NCI-H748 (cell line): ENCODE data around the gene GLRA3.

ENCODE experiments used
- DNase-seq: peaks from one replicate; lab custom pipeline; 2025; ENCODE audit not compliant: unreplicated experiment; lab: John Stamatoyannopoulos, UW

The GLRA3 gene

GRCh38 chr4:174813292-174813691 is 15.8 kb downstream of the GLRA3 start:
- no peak for DNase-seq

- no peak for DNase-seq
Observed at GRCh38 chr4:174810834-174811233, 18.2 kb downstream of the GLRA3 start.

GRCh38 chr4:174808836-174809235 is 20.2 kb downstream of the GLRA3 start:
- DNase-seq: no peak

- no peak for DNase-seq
Observed at GRCh38 chr4:174808119-174808518, 20.9 kb downstream of the GLRA3 start.

- no peak for DNase-seq
Observed at GRCh38 chr4:174805746-174806145, 23.3 kb downstream of the GLRA3 start.

- DNase-seq: peak; percentile 51
Observed at GRCh38 chr4:174794543-174795094, 34.4 kb downstream of the GLRA3 start.

- DNase-seq: no peak
Observed at GRCh38 chr4:174789657-174790056, 39.4 kb downstream of the GLRA3 start.

GRCh38 chr4:174778274-174778986 is 50.6 kb downstream of the GLRA3 start:
- DNase-seq: peak; percentile 47

- no peak for DNase-seq
Observed at GRCh38 chr4:174775366-174775765, 53.7 kb downstream of the GLRA3 start.

- DNase-seq: peak; percentile 65
Observed at GRCh38 chr4:174764105-174764729, 64.8 kb downstream of the GLRA3 start.

- DNase-seq: no peak
Observed at GRCh38 chr4:174763454-174764104, 65.5 kb downstream of the GLRA3 start.

GRCh38 chr4:174761451-174761850 is 67.6 kb downstream of the GLRA3 start:
- no peak for DNase-seq

GRCh38 chr4:174757736-174758135 is 71.3 kb downstream of the GLRA3 start:
- DNase-seq: peak; percentile 92

GRCh38 chr4:174753021-174753420 is 76.0 kb downstream of the GLRA3 start:
- no peak for DNase-seq

- DNase-seq: no peak
Observed at GRCh38 chr4:174752026-174752425, 77.0 kb downstream of the GLRA3 start.

GRCh38 chr4:174749091-174749490 is 80.0 kb downstream of the GLRA3 start:
- no peak for DNase-seq

- no peak for DNase-seq
Observed at GRCh38 chr4:174746710-174747109, 82.3 kb downstream of the GLRA3 start.

GRCh38 chr4:174742561-174742960 is 86.5 kb downstream of the GLRA3 start:
- DNase-seq: no peak

- no peak for DNase-seq
Observed at GRCh38 chr4:174739576-174739975, 89.5 kb downstream of the GLRA3 start.

GRCh38 chr4:174734181-174734580 is 94.9 kb downstream of the GLRA3 start:
- no peak for DNase-seq

GRCh38 chr4:174717828-174718227 is 111.2 kb downstream of the GLRA3 start:
- DNase-seq: no peak
